Body of pancreas (tissue), 4 donors: ENCODE measurements around the gene SLC2A3.

ENCODE experiments used
- CTCF ChIP-seq, 7 experiments: fragments of 450-650 bp in 4 of 7; fragments of 200-600 bp in 3 of 7; sonication (generic) in 3 of 7; IDR thresholded peaks; one replicate each; pipeline ENCODE4 v1.5.1; 2016 to 2019; ENCODE audit warnings: antibody characterized with exemption in 7 of 7
- POLR2A ChIP-seq, 3 donors: fragments of 450-650 bp; IDR thresholded peaks; one replicate each; pipeline ENCODE4 v1.6.1; 2016; ENCODE audit warnings: antibody characterized with exemption in 3 of 3, mild to moderate bottlenecking in 2 of 3

- peak in 1 of 7 experiments; percentile 18 for TF ChIP-seq CTCF (IDR thresholded peaks at IDR 0.05)
- peak in 2 of 3 donors; percentile 20 to 28 for TF ChIP-seq POLR2A (IDR thresholded peaks at IDR 0.05)
Observed at GRCh38 chr12:7970475-7971252, 34.7 kb upstream of the SLC2A3 start.
